ENCODE measurements around the gene EVA1A.

EVA1A gene

GRCh38 chr2:75541430-75541829, 19.3 kb downstream of the EVA1A start:
- Histone ChIP-seq H3K36me3 (ENCODE audit: control insufficient read depth, insufficient read depth, low read length) (no peaks in the 10 kb centered on the region), H3K4me3 (ENCODE audit: insufficient read depth, low read depth, low read length) (no peak overlapping the region), H3K27me3 (ENCODE audit: control insufficient read depth, insufficient read depth, low read length, poor library complexity, severe bottlenecking) (no peaks in the 10 kb centered on the region), H3K4me1 (ENCODE audit: control insufficient read depth, insufficient read depth, low read length) (no peaks in the 10 kb centered on the region), H3K27ac (ENCODE audit: insufficient read depth, low read depth, low read length, poor library complexity, severe bottlenecking) (no peak overlapping the region), H3K9me3 (ENCODE audit: control insufficient read depth, low read length) (no peaks in the 10 kb centered on the region)
- 94% methylated on average over 3 of the region's 3 CpGs for WGBS, 2 experiments

DNA sequence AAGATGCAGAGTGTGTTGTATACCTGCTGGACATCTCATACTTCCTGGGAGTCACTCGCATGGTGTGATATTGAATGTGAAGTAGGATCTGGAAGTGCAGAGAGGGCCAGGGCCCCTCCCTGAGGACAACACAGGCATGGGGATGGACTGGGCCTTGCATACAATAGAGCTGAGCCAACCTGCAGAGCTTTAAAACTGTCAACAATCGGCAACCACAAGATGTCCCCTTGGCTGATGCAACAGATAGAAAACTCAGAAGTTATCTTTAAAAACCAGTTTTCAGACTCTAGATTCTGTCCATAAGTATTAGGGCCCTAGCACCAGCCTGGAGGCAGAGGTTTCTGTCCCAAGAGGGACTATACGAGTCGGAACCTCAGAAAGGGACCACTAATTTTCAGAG, 19.7 kb downstream of the EVA1A start:
- H3K4me3 ChIP-seq (ENCODE audit: insufficient read depth, low read depth, low read length): no peak overlapping the region
- no peak overlapping the region for H3K27ac ChIP-seq (ENCODE audit: insufficient read depth, low read depth, low read length, poor library complexity, severe bottlenecking)
- no peaks in the 10 kb centered on the region for H3K36me3 ChIP-seq (ENCODE audit: control insufficient read depth, insufficient read depth, low read length)
- no peaks in the 10 kb centered on the region for H3K4me1 ChIP-seq (ENCODE audit: control insufficient read depth, insufficient read depth, low read length)
- no peaks in the 10 kb centered on the region for H3K9me3 ChIP-seq (ENCODE audit: control insufficient read depth, low read length)
- H3K27me3 ChIP-seq (ENCODE audit: control insufficient read depth, insufficient read depth, low read length, poor library complexity, severe bottlenecking): no peaks in the 10 kb centered on the region
- WGBS, 2 experiments: 92 to 93% methylated on average over 4 of the region's 4 CpGs

GRCh38 chr2:75539955-75540716, 20.6 kb downstream of the EVA1A start:
- Histone ChIP-seq H3K4me3 (ENCODE audit: insufficient read depth, low read depth, low read length) (no peak overlapping the region), H3K27me3 (ENCODE audit: control insufficient read depth, insufficient read depth, low read length, poor library complexity, severe bottlenecking) (no peaks in the 10 kb centered on the region), H3K4me1 (ENCODE audit: control insufficient read depth, insufficient read depth, low read length) (no peaks in the 10 kb centered on the region), H3K27ac (ENCODE audit: insufficient read depth, low read depth, low read length, poor library complexity, severe bottlenecking) (no peak overlapping the region), H3K36me3 (ENCODE audit: control insufficient read depth, insufficient read depth, low read length) (no peaks in the 10 kb centered on the region), H3K9me3 (ENCODE audit: control insufficient read depth, low read length) (no peaks in the 10 kb centered on the region)
- 95 to 97% methylated on average over 3 of the region's 3 CpGs for WGBS, 2 experiments

GRCh38 chr2:75538521-75539490, 21.9 kb downstream of the EVA1A start:
- 92% methylated on average over 4 to 6 of the region's 6 CpGs for WGBS, 2 experiments

DNA sequence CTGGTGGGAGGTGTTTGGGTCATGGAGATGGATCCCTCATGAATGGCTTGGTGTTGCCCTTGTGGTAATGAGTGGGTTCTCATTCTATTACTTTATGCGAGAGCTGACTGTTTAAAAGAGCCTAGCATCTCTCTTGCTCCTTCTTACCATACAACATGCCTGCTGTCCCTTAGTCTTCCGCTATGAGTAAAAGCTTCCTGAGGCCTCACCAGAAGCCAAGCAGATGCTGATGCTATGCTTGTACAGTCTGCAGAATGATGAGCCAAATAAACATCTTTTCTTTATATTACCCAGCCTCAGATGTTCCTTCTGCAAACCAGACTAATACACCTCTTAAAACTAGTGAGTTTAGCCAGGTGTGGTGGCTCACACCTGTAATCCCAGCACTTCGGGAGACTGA, 23.1 kb downstream of the EVA1A start:
- WGBS, 2 experiments: 88 to 97% methylated on average over 3 of the region's 3 CpGs
- H3K9me3 ChIP-seq (ENCODE audit: control insufficient read depth, low read length): no peaks in the 10 kb centered on the region
- no peak overlapping the region for H3K4me3 ChIP-seq (ENCODE audit: insufficient read depth, low read depth, low read length)
- no peaks in the 10 kb centered on the region for H3K4me1 ChIP-seq (ENCODE audit: control insufficient read depth, insufficient read depth, low read length)
- H3K27ac ChIP-seq (ENCODE audit: insufficient read depth, low read depth, low read length, poor library complexity, severe bottlenecking): no peak overlapping the region
- no peaks in the 10 kb centered on the region for H3K27me3 ChIP-seq (ENCODE audit: control insufficient read depth, insufficient read depth, low read length, poor library complexity, severe bottlenecking)
- no peaks in the 10 kb centered on the region for H3K36me3 ChIP-seq (ENCODE audit: control insufficient read depth, insufficient read depth, low read length)

More at GRCh38 chr2:75538521-75539490, 21.9 kb downstream of the EVA1A start:
- no peak overlapping the region for H3K4me3 ChIP-seq (ENCODE audit: insufficient read depth, low read depth, low read length)
- no peak overlapping the region for H3K27ac ChIP-seq (ENCODE audit: insufficient read depth, low read depth, low read length, poor library complexity, severe bottlenecking)
- H3K9me3 ChIP-seq (ENCODE audit: control insufficient read depth, low read length): no peaks in the 10 kb centered on the region
- H3K4me1 ChIP-seq (ENCODE audit: control insufficient read depth, insufficient read depth, low read length): no peaks in the 10 kb centered on the region
- H3K36me3 ChIP-seq (ENCODE audit: control insufficient read depth, insufficient read depth, low read length): no peaks in the 10 kb centered on the region
- H3K27me3 ChIP-seq (ENCODE audit: control insufficient read depth, insufficient read depth, low read length, poor library complexity, severe bottlenecking): no peaks in the 10 kb centered on the region

- H3K27ac ChIP-seq (ENCODE audit: insufficient read depth, low read depth, low read length, poor library complexity, severe bottlenecking): no peak overlapping the region
- WGBS, 2 experiments: 91 to 92% methylated on average over 3 of the region's 3 CpGs
These were observed 27.6 kb downstream of the EVA1A start for GRCh38 chr2:75533135-75533534.

GRCh38 chr2:75532488-75532887, 28.3 kb downstream of the EVA1A start:
- no peaks in the 10 kb centered on the region for H3K9me3 ChIP-seq (ENCODE audit: control insufficient read depth, low read length)
- H3K27me3 ChIP-seq (ENCODE audit: control insufficient read depth, insufficient read depth, low read length, poor library complexity, severe bottlenecking): no peaks in the 10 kb centered on the region
- H3K27ac ChIP-seq (ENCODE audit: insufficient read depth, low read depth, low read length, poor library complexity, severe bottlenecking): no peak overlapping the region
- H3K4me3 ChIP-seq (ENCODE audit: insufficient read depth, low read depth, low read length): no peak overlapping the region
- 94 to 96% methylated on average over 1 of the region's 1 CpG for WGBS, 2 experiments
- no peaks in the 10 kb centered on the region for H3K36me3 ChIP-seq (ENCODE audit: control insufficient read depth, insufficient read depth, low read length)
- H3K4me1 ChIP-seq (ENCODE audit: control insufficient read depth, insufficient read depth, low read length): peaks cover 3% of the 10 kb centered on the region

More at GRCh38 chr2:75533135-75533534, 27.6 kb downstream of the EVA1A start:
- no peaks in the 10 kb centered on the region for H3K36me3 ChIP-seq (ENCODE audit: control insufficient read depth, insufficient read depth, low read length)
- H3K4me1 ChIP-seq (ENCODE audit: control insufficient read depth, insufficient read depth, low read length): no peaks in the 10 kb centered on the region
- no peaks in the 10 kb centered on the region for H3K27me3 ChIP-seq (ENCODE audit: control insufficient read depth, insufficient read depth, low read length, poor library complexity, severe bottlenecking)
- no peaks in the 10 kb centered on the region for H3K9me3 ChIP-seq (ENCODE audit: control insufficient read depth, low read length)
- H3K4me3 ChIP-seq (ENCODE audit: insufficient read depth, low read depth, low read length): no peak overlapping the region

- Histone ChIP-seq H3K4me3 (ENCODE audit: insufficient read depth, low read depth, low read length) (no peak overlapping the region), H3K36me3 (ENCODE audit: control insufficient read depth, insufficient read depth, low read length) (no peaks in the 10 kb centered on the region), H3K4me1 (ENCODE audit: control insufficient read depth, insufficient read depth, low read length) (peaks cover 3% of the 10 kb centered on the region), H3K9me3 (ENCODE audit: control insufficient read depth, low read length) (no peaks in the 10 kb centered on the region), H3K27ac (ENCODE audit: insufficient read depth, low read depth, low read length, poor library complexity, severe bottlenecking) (no peak overlapping the region), H3K27me3 (ENCODE audit: control insufficient read depth, insufficient read depth, low read length, poor library complexity, severe bottlenecking) (no peaks in the 10 kb centered on the region)
- 75 to 79% methylated on average over 5 of the region's 5 CpGs for WGBS, 2 experiments
These were observed 32.3 kb downstream of the EVA1A start for GRCh38 chr2:75528221-75528977.

DNA sequence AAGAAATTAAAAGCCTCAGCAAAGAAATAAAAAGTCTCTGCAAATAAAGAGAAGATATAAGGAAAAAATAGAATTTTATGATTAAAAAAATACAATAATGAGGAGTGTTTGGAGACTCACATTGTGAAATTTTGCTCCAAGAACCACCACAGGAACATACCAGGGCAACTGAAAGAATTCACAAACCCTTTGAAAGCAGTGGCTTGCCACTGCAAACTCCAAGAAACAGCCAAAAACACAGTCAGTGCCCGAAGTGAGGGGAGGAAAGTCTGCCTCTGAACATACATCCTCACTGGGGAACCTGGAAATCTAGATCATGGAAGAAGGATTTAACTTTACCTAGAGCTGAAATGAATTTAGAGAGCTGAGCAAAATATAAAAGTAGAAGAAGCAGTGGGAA, 33.1 kb downstream of the EVA1A start:
- Histone ChIP-seq H3K9me3 (ENCODE audit: control insufficient read depth, low read length) (no peaks in the 10 kb centered on the region), H3K4me1 (ENCODE audit: control insufficient read depth, insufficient read depth, low read length) (peaks cover 3% of the 10 kb centered on the region), H3K27ac (ENCODE audit: insufficient read depth, low read depth, low read length, poor library complexity, severe bottlenecking) (no peak overlapping the region), H3K4me3 (ENCODE audit: insufficient read depth, low read depth, low read length) (no peak overlapping the region), H3K27me3 (ENCODE audit: control insufficient read depth, insufficient read depth, low read length, poor library complexity, severe bottlenecking) (no peaks in the 10 kb centered on the region), H3K36me3 (ENCODE audit: control insufficient read depth, insufficient read depth, low read length) (no peaks in the 10 kb centered on the region)
- WGBS, 2 experiments: 73 to 95% methylated on average over 1 of the region's 1 CpG

DNA sequence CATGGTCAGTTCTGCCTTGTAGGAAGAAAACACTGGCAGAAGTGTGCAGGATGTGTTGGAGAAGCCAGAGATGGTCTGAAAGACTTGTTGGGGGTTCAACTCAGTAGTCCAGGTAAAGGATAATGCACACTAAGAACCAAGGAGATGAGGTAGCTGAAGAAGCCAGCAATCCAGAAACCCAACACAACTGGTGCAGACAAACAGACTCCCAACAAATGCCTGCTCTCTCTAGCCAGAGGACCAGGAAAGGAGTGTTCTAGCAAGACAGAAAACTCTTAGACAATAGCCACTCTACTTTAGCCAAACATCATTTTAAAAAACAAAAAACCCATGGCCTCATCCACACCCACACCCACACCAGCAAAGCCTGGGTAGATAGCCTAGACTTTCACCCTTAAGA, 33.9 kb downstream of the EVA1A start:
- no peak overlapping the region for H3K27ac ChIP-seq (ENCODE audit: insufficient read depth, low read depth, low read length, poor library complexity, severe bottlenecking)
- no peaks in the 10 kb centered on the region for H3K27me3 ChIP-seq (ENCODE audit: control insufficient read depth, insufficient read depth, low read length, poor library complexity, severe bottlenecking)
- H3K36me3 ChIP-seq (ENCODE audit: control insufficient read depth, insufficient read depth, low read length): no peaks in the 10 kb centered on the region
- no peak overlapping the region for H3K4me3 ChIP-seq (ENCODE audit: insufficient read depth, low read depth, low read length)
- no peaks in the 10 kb centered on the region for H3K9me3 ChIP-seq (ENCODE audit: control insufficient read depth, low read length)
- peaks cover 3% of the 10 kb centered on the region for H3K4me1 ChIP-seq (ENCODE audit: control insufficient read depth, insufficient read depth, low read length)
